HL-60 (cell line): Measurements from ENCODE around the gene PFDN4.

ENCODE experiments used
- CTCF ChIP-seq: IDR thresholded peaks from one replicate; pipeline ENCODE4 v1.5.1; 2011; ENCODE audit warnings: low read length, control low read depth, inconsistent platforms; ENCODE audit not compliant: insufficient read depth
- GABPA ChIP-seq: IDR thresholded peaks from 2 replicates; pipeline ENCODE4 v1.6.1; 2012; ENCODE audit warnings: low read depth
- POLR2AphosphoS5 ChIP-seq: IDR thresholded peaks from 2 replicates; pipeline ENCODE4 v1.6.1; 2012; ENCODE audit warnings: low read depth
- TF ChIP-seq, protein P1 (sequence below): IDR thresholded peaks from 2 replicates; pipeline ENCODE4 v1.6.1; 2012; ENCODE audit warnings: low read depth; ENCODE audit not compliant: insufficient replicate concordance

DNA sequence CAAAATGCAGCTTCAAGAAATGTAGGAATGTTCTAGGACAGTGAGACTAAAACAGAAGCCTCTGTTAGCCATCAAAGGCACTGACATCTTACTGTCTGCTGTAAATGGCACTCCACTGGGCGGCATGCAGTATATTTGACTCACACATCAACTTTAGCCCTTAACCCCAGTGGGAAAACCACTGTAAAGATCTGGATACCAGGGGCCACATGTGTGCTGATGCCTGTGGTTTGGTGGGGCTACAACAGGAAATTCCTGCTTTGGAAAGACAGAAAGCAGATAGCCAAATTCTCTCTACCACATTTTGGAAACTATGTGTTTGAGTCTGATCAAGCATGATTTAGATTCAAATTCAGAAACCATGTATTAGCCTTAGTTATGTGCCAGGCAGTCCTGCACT, 4.3 kb downstream of the PFDN4 start:
- TF ChIP-seq CTCF (no peak), POLR2AphosphoS5 (no peak), GABPA (no peak)
- TF ChIP-seq, protein P1, sequence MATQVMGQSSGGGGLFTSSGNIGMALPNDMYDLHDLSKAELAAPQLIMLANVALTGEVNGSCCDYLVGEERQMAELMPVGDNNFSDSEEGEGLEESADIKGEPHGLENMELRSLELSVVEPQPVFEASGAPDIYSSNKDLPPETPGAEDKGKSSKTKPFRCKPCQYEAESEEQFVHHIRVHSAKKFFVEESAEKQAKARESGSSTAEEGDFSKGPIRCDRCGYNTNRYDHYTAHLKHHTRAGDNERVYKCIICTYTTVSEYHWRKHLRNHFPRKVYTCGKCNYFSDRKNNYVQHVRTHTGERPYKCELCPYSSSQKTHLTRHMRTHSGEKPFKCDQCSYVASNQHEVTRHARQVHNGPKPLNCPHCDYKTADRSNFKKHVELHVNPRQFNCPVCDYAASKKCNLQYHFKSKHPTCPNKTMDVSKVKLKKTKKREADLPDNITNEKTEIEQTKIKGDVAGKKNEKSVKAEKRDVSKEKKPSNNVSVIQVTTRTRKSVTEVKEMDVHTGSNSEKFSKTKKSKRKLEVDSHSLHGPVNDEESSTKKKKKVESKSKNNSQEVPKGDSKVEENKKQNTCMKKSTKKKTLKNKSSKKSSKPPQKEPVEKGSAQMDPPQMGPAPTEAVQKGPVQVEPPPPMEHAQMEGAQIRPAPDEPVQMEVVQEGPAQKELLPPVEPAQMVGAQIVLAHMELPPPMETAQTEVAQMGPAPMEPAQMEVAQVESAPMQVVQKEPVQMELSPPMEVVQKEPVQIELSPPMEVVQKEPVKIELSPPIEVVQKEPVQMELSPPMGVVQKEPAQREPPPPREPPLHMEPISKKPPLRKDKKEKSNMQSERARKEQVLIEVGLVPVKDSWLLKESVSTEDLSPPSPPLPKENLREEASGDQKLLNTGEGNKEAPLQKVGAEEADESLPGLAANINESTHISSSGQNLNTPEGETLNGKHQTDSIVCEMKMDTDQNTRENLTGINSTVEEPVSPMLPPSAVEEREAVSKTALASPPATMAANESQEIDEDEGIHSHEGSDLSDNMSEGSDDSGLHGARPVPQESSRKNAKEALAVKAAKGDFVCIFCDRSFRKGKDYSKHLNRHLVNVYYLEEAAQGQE = no peak
